H1 (cell line): ENCODE data around the gene HMCN1. TPM values are rescaled to one million over a fixed set of nuclear protein-coding genes. Genes with fewer than 3 reads are reported as not detected.

Source experiments
- ASH2L ChIP-seq: fragments of 200-600, 300-600 bp; sonication (generic); IDR thresholded peaks from one replicate; pipeline ENCODE4 v1.7.1; 2017; ENCODE audit warnings: low read length
- CREB1 ChIP-seq: IDR thresholded peaks from 2 replicates; pipeline ENCODE4 v1.6.1; 2012; ENCODE audit warnings: inconsistent platforms
- EZH2 ChIP-seq: fragments of 200-600 bp; sonication (generic); IDR thresholded peaks from 2 replicates; pipeline ENCODE4 v1.7.1; 2012; ENCODE audit warnings: low read depth, mild to moderate bottlenecking, moderate library complexity, low read length, inconsistent platforms; ENCODE audit not compliant: severe bottlenecking
- GABPA ChIP-seq: IDR thresholded peaks from 2 replicates; pipeline ENCODE4 v1.6.1; 2011; ENCODE audit warnings: mild to moderate bottlenecking, low read length, moderate library complexity, borderline replicate concordance; ENCODE audit not compliant: insufficient read depth
- KDM4A ChIP-seq: IDR thresholded peaks from one replicate; pipeline ENCODE4 v1.7.1; 2012; ENCODE audit warnings: low read depth, mild to moderate bottlenecking, moderate library complexity, low read length, inconsistent platforms; ENCODE audit not compliant: severe bottlenecking
- PHF8 ChIP-seq: fragments of 200-600 bp; sonication (generic); conservative IDR thresholded peaks from 2 replicates; pipeline ENCODE4 v1.7.1; 2012; ENCODE audit warnings: low read depth, mild to moderate bottlenecking, inconsistent platforms, low read length, moderate library complexity
- SP1 ChIP-seq: IDR thresholded peaks from 2 replicates; pipeline ENCODE4 v1.6.1; 2011; ENCODE audit warnings: low read depth, low read length
- polyA plus RNA-seq, 7 experiments: library from polyadenylated mRNA; depleted of rRNA in 3 of 7; stranded (reverse) in 5 of 7; unstranded in 2 of 7; fragments of >200 nt in 5 of 7; fragments of 200-250 nt in 2 of 7; gene quantifications; 1 replicate in 5 of 7; 2 replicates in 1 of 7; 4 replicates in 1 of 7; pipeline versions ENCODE4 v1.2.1 to v1.2.3, GENCODE V29; 2011 to 2013; ENCODE audit warnings: missing spikeins in 2 of 7, mixed read lengths in 2 of 7
- total RNA-seq: library from RNA; stranded (reverse); fragmentation: NEBNext Ultra II Directional; extraction: Animal tissue kit (Norgen Biotek cat#: 25700); gene quantifications from 2 replicates; pipeline ENCODE4 v1.2.1, GENCODE V29; 2021
- TF ChIP-seq, protein P1 (sequence below): fragments of 300-600 bp; sonication (generic); IDR thresholded peaks from 2 replicates; pipeline ENCODE4 v1.7.1; 2012; ENCODE audit warnings: low read length, moderate library complexity, mild to moderate bottlenecking, inconsistent platforms; ENCODE audit not compliant: insufficient replicate concordance
- TF ChIP-seq, protein P2 (sequence below): IDR thresholded peaks from 2 replicates; pipeline ENCODE4 v1.6.1; 2012; ENCODE audit warnings: inconsistent platforms

The HMCN1 gene
- total and polyA plus RNA-seq, 2 of the 8 experiments (the other 6 are each of a cell fraction or from before 2014, with no cell fraction given): 13.8 to 14.6 TPM

DNA sequence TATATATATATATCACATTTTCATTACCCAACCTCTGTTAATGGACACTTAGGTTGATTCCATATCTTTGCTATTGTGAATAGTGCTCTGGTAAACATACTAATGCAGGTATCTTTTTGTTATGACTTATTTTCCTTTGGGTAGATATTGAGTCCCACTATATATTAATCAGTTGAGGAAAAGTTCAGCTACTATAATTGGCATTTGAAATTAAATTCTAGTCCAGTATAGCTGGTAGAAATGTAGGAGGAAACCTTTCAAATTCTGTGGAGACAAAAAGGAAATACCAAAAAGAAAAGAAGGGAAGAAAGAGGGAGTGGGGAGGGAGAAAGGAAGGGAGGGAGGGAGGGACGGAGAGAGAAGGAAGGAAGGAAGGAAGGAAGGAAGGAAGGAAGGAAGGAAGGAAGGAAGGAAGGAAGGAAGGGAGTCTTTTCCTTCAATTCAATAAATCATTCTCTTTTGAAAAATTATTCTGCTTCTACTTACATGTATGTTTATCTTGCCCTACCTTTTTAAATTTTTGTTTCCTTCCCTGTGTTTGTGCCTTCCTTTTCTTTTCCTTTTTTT, 329.0 kb downstream of the HMCN1 start (continued):
- TF ChIP-seq, protein P1, sequence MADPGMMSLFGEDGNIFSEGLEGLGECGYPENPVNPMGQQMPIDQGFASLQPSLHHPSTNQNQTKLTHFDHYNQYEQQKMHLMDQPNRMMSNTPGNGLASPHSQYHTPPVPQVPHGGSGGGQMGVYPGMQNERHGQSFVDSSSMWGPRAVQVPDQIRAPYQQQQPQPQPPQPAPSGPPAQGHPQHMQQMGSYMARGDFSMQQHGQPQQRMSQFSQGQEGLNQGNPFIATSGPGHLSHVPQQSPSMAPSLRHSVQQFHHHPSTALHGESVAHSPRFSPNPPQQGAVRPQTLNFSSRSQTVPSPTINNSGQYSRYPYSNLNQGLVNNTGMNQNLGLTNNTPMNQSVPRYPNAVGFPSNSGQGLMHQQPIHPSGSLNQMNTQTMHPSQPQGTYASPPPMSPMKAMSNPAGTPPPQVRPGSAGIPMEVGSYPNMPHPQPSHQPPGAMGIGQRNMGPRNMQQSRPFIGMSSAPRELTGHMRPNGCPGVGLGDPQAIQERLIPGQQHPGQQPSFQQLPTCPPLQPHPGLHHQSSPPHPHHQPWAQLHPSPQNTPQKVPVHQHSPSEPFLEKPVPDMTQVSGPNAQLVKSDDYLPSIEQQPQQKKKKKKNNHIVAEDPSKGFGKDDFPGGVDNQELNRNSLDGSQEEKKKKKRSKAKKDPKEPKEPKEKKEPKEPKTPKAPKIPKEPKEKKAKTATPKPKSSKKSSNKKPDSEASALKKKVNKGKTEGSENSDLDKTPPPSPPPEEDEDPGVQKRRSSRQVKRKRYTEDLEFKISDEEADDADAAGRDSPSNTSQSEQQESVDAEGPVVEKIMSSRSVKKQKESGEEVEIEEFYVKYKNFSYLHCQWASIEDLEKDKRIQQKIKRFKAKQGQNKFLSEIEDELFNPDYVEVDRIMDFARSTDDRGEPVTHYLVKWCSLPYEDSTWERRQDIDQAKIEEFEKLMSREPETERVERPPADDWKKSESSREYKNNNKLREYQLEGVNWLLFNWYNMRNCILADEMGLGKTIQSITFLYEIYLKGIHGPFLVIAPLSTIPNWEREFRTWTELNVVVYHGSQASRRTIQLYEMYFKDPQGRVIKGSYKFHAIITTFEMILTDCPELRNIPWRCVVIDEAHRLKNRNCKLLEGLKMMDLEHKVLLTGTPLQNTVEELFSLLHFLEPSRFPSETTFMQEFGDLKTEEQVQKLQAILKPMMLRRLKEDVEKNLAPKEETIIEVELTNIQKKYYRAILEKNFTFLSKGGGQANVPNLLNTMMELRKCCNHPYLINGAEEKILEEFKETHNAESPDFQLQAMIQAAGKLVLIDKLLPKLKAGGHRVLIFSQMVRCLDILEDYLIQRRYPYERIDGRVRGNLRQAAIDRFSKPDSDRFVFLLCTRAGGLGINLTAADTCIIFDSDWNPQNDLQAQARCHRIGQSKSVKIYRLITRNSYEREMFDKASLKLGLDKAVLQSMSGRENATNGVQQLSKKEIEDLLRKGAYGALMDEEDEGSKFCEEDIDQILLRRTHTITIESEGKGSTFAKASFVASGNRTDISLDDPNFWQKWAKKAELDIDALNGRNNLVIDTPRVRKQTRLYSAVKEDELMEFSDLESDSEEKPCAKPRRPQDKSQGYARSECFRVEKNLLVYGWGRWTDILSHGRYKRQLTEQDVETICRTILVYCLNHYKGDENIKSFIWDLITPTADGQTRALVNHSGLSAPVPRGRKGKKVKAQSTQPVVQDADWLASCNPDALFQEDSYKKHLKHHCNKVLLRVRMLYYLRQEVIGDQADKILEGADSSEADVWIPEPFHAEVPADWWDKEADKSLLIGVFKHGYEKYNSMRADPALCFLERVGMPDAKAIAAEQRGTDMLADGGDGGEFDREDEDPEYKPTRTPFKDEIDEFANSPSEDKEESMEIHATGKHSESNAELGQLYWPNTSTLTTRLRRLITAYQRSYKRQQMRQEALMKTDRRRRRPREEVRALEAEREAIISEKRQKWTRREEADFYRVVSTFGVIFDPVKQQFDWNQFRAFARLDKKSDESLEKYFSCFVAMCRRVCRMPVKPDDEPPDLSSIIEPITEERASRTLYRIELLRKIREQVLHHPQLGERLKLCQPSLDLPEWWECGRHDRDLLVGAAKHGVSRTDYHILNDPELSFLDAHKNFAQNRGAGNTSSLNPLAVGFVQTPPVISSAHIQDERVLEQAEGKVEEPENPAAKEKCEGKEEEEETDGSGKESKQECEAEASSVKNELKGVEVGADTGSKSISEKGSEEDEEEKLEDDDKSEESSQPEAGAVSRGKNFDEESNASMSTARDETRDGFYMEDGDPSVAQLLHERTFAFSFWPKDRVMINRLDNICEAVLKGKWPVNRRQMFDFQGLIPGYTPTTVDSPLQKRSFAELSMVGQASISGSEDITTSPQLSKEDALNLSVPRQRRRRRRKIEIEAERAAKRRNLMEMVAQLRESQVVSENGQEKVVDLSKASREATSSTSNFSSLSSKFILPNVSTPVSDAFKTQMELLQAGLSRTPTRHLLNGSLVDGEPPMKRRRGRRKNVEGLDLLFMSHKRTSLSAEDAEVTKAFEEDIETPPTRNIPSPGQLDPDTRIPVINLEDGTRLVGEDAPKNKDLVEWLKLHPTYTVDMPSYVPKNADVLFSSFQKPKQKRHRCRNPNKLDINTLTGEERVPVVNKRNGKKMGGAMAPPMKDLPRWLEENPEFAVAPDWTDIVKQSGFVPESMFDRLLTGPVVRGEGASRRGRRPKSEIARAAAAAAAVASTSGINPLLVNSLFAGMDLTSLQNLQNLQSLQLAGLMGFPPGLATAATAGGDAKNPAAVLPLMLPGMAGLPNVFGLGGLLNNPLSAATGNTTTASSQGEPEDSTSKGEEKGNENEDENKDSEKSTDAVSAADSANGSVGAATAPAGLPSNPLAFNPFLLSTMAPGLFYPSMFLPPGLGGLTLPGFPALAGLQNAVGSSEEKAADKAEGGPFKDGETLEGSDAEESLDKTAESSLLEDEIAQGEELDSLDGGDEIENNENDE: no peak
- no peak for TF ChIP-seq EZH2
- no peak for TF ChIP-seq PHF8
- TF ChIP-seq KDM4A: no peak
- no peak for TF ChIP-seq SP1
- no peak for TF ChIP-seq ASH2L
- TF ChIP-seq CREB1: no peak
- no peak for TF ChIP-seq GABPA
- TF ChIP-seq, protein P2, sequence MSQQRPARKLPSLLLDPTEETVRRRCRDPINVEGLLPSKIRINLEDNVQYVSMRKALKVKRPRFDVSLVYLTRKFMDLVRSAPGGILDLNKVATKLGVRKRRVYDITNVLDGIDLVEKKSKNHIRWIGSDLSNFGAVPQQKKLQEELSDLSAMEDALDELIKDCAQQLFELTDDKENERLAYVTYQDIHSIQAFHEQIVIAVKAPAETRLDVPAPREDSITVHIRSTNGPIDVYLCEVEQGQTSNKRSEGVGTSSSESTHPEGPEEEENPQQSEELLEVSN: no peak
